NCI-H524 (cell line): ENCODE data around the gene FAM107B.

Experiments
- DNase-seq, 2 experiments: peaks; one replicate each; lab custom pipeline; 2025; lab: John Stamatoyannopoulos, UW

The FAM107B gene

GRCh38 chr10:14533295-14533694 is 241.4 kb downstream of the FAM107B start:
- DNase-seq, result no peak

- DNase-seq, result no peak
Observed at GRCh38 chr10:14532473-14533251, 242.0 kb downstream of the FAM107B start.

GRCh38 chr10:14531974-14532373 is 242.7 kb downstream of the FAM107B start:
- no peak for DNase-seq

GRCh38 chr10:14530465-14530864 is 244.2 kb downstream of the FAM107B start:
- DNase-seq, result no peak

- DNase-seq, result no peak
Observed at GRCh38 chr10:14529351-14529750, 245.3 kb downstream of the FAM107B start.

GRCh38 chr10:14528450-14528849 is 246.2 kb downstream of the FAM107B start:
- no peak for DNase-seq

- DNase-seq, result no peak
Observed at GRCh38 chr10:14527915-14528314, 246.8 kb downstream of the FAM107B start.

GRCh38 chr10:14527134-14527844 is 247.4 kb downstream of the FAM107B start:
- no peak for DNase-seq

GRCh38 chr10:14526326-14526725 is 248.4 kb downstream of the FAM107B start:
- DNase-seq, result no peak

GRCh38 chr10:14524691-14525324 is 249.9 kb downstream of the FAM107B start:
- no peak for DNase-seq

- no peak for DNase-seq
Observed at GRCh38 chr10:14523286-14523685, 251.4 kb downstream of the FAM107B start.

- no peak for DNase-seq
Observed at GRCh38 chr10:14519785-14520184, 254.9 kb downstream of the FAM107B start.

GRCh38 chr10:14518149-14518548 is 256.5 kb downstream of the FAM107B start:
- no peak for DNase-seq

- no peak for DNase-seq
Observed at GRCh38 chr10:14513123-14513522, 261.6 kb downstream of the FAM107B start.

GRCh38 chr10:14510346-14510745 is 264.4 kb downstream of the FAM107B start:
- DNase-seq, result no peak

GRCh38 chr10:14508725-14509124 is 266.0 kb downstream of the FAM107B start:
- DNase-seq, result no peak

GRCh38 chr10:14507781-14508180 is 266.9 kb downstream of the FAM107B start:
- no peak for DNase-seq

GRCh38 chr10:14507176-14507575 is 267.5 kb downstream of the FAM107B start:
- no peak for DNase-seq

- no peak for DNase-seq
Observed at GRCh38 chr10:14502431-14502830, 272.3 kb downstream of the FAM107B start.

GRCh38 chr10:14500172-14500765 is 274.4 kb downstream of the FAM107B start:
- no peak for DNase-seq

- no peak for DNase-seq
Observed at GRCh38 chr10:14499601-14499904, 275.1 kb downstream of the FAM107B start.

GRCh38 chr10:14498326-14498725 is 276.4 kb downstream of the FAM107B start:
- no peak for DNase-seq

- DNase-seq, result no peak
Observed at GRCh38 chr10:14491811-14492210, 282.9 kb downstream of the FAM107B start.
